ENCODE results near the gene ACTR5.

GRCh38 chr20:38725931-38726803 lies 22.1 kb upstream of the ACTR5 start:
- TF ChIP-seq CTCF (IDR thresholded peaks at IDR 0.05) (no peak), POLR2A (IDR thresholded peaks at IDR 0.05; ENCODE audit: low read depth) (no peak), EP300 (IDR thresholded peaks at IDR 0.05) (no peak)

Measured in esophagus muscularis mucosa (tissue), 4 donors.